Measurements from ENCODE around the gene ACLY. TPM values are rescaled to one million over a fixed set of nuclear protein-coding genes. Genes with fewer than 3 reads are reported as not detected.
A peak's percentile ranks its signal among the peaks of the same experiment; 100 is the strongest.

The ACLY gene
- polyA plus RNA-seq (2013, experiment 1 of 2): 188 TPM
- polyA plus RNA-seq (2013, experiment 2 of 2): 182 TPM

GRCh38 chr17:41918314-41919164 lies at the start of gene ACLY:
Gene ACLY (minus strand): TSS chr17:41918951. CDS start chr17:41913873, 5,078 bp downstream.
- peak; percentile 98 for DNase-seq
- H3K27me3 ChIP-seq (ENCODE audit: control insufficient read depth in 1 of 2, insufficient read depth in 1 of 2, low read length in 2 of 2): no peaks in the 10 kb centered on the region
- H2AFZ ChIP-seq (ENCODE audit: low read depth, low read length): peak within 1 kb of the TSS; percentile 75
- H3K79me1 ChIP-seq (replicated peaks; ENCODE audit: low read length, poor library complexity, severe bottlenecking): peaks cover 3% of the 10 kb centered on the region
- H3K36me3 ChIP-seq (ENCODE audit: control insufficient read depth in 1 of 2, insufficient read depth in 2 of 2, low read depth in 1 of 2, low read length in 2 of 2): peaks cover 8 to 14% of the 10 kb centered on the region in 2 experiments
- H3K27ac ChIP-seq (ENCODE audit: low read length, poor library complexity, severe bottlenecking): peak within 1 kb of the TSS; percentile 76
- peak within 1 kb of the TSS in 1 of 2 experiments; percentile 99 for H2BK12ac ChIP-seq (ENCODE audit: low read length in 2 of 2)
- peak within 1 kb of the TSS; percentile 93 for H2BK15ac ChIP-seq (ENCODE audit: low read depth, poor library complexity, severe bottlenecking)
- H3K9me3 ChIP-seq (ENCODE audit: control insufficient read depth, low read length): no peaks in the 10 kb centered on the region
- peak within 1 kb of the TSS; percentile 94 for H2BK120ac ChIP-seq (ENCODE audit: low read depth, low read length)
- peak within 1 kb of the TSS; percentile 88 to 99 for H3K18ac ChIP-seq (ENCODE audit: low read depth in 1 of 2, low read length in 2 of 2)
- peak within 1 kb of the TSS; percentile 93 for H4K8ac ChIP-seq (ENCODE audit: low read length)
- H3K4me2 ChIP-seq (ENCODE audit: low read length, poor library complexity, severe bottlenecking): peak within 1 kb of the TSS; percentile 93
- peak within 1 kb of the TSS; percentile 82 for H2BK5ac ChIP-seq (ENCODE audit: low read depth, low read length, poor library complexity, severe bottlenecking)
- H3K14ac ChIP-seq (ENCODE audit: low read length in 2 of 2): peak within 1 kb of the TSS in 1 of 2 experiments; percentile 56
- H3K9ac ChIP-seq (ENCODE audit: low read length): peak within 1 kb of the TSS; percentile 94
- peak within 1 kb of the TSS; percentile 74 to 86 for H3K4ac ChIP-seq (ENCODE audit: low read depth in 1 of 2, low read length in 2 of 2)
- H4K91ac ChIP-seq (ENCODE audit: low read length): peak within 1 kb of the TSS; percentile 94
- H3K4me1 ChIP-seq (ENCODE audit: control insufficient read depth, insufficient read depth, low read depth, low read length): peaks cover 32% of the 10 kb centered on the region
- under 1% methylated on average over 73 of the region's 80 CpGs for WGBS
- H3K4me3 ChIP-seq (ENCODE audit: insufficient read depth in 1 of 2, low read depth in 1 of 2, low read length in 2 of 2): peak within 1 kb of the TSS; percentile 92 to 98
- H3K23ac ChIP-seq (ENCODE audit: low read length in 2 of 2): peak within 1 kb of the TSS; percentile 49 to 97
- H2AK5ac ChIP-seq (ENCODE audit: low read length, severe bottlenecking): peak within 1 kb of the TSS; percentile 29

GRCh38 chr17:41967921-41968578 lies 49.3 kb upstream of the ACLY start:
- H3K18ac ChIP-seq (ENCODE audit: low read depth in 1 of 2, low read length in 2 of 2): peak overlapping the region in 1 of 2 experiments; percentile 83
- no peak overlapping the region for H2BK15ac ChIP-seq (ENCODE audit: low read depth, poor library complexity, severe bottlenecking)
- H3K27ac ChIP-seq (ENCODE audit: low read length, poor library complexity, severe bottlenecking): no peak overlapping the region
- H3K9ac ChIP-seq (ENCODE audit: low read length): peak overlapping the region; percentile 94
- peak overlapping the region; percentile 31 for H2AK5ac ChIP-seq (ENCODE audit: low read length, severe bottlenecking)
- no peak overlapping the region for H2BK120ac ChIP-seq (ENCODE audit: low read depth, low read length)
- peak overlapping the region; percentile 76 for H3K4me2 ChIP-seq (ENCODE audit: low read length, poor library complexity, severe bottlenecking)
- H3K4me1 ChIP-seq (ENCODE audit: control insufficient read depth, insufficient read depth, low read depth, low read length): peaks cover 22% of the 10 kb centered on the region
- peaks cover 42 to 45% of the 10 kb centered on the region in 2 experiments for H3K36me3 ChIP-seq (ENCODE audit: control insufficient read depth in 1 of 2, insufficient read depth in 2 of 2, low read depth in 1 of 2, low read length in 2 of 2)
- H3K4me3 ChIP-seq (ENCODE audit: insufficient read depth in 1 of 2, low read depth in 1 of 2, low read length in 2 of 2): peak overlapping the region; percentile 79 to 84
- H3K14ac ChIP-seq (ENCODE audit: low read length in 2 of 2): no peak overlapping the region
- peak overlapping the region; percentile 21 for H4K8ac ChIP-seq (ENCODE audit: low read length)
- no peak overlapping the region for H2BK12ac ChIP-seq (ENCODE audit: low read length in 2 of 2)
- H2BK5ac ChIP-seq (ENCODE audit: low read depth, low read length, poor library complexity, severe bottlenecking): no peak overlapping the region
- DNase-seq: no peak
- no peaks in the 10 kb centered on the region for H3K27me3 ChIP-seq (ENCODE audit: control insufficient read depth in 1 of 2, insufficient read depth in 1 of 2, low read length in 2 of 2)
- H2AFZ ChIP-seq (ENCODE audit: low read depth, low read length): no peak overlapping the region
- peaks cover 5% of the 10 kb centered on the region for H3K79me1 ChIP-seq (replicated peaks; ENCODE audit: low read length, poor library complexity, severe bottlenecking)
- H3K4ac ChIP-seq (ENCODE audit: low read depth in 1 of 2, low read length in 2 of 2): peak overlapping the region in 1 of 2 experiments; percentile 60
- no peak overlapping the region for H4K91ac ChIP-seq (ENCODE audit: low read length)
- 98% methylated on average over 37 of the region's 37 CpGs for WGBS
- H3K9me3 ChIP-seq (ENCODE audit: control insufficient read depth, low read length): no peaks in the 10 kb centered on the region
- peak overlapping the region in 1 of 2 experiments; percentile 2 for H3K23ac ChIP-seq (ENCODE audit: low read length in 2 of 2)

DNA sequence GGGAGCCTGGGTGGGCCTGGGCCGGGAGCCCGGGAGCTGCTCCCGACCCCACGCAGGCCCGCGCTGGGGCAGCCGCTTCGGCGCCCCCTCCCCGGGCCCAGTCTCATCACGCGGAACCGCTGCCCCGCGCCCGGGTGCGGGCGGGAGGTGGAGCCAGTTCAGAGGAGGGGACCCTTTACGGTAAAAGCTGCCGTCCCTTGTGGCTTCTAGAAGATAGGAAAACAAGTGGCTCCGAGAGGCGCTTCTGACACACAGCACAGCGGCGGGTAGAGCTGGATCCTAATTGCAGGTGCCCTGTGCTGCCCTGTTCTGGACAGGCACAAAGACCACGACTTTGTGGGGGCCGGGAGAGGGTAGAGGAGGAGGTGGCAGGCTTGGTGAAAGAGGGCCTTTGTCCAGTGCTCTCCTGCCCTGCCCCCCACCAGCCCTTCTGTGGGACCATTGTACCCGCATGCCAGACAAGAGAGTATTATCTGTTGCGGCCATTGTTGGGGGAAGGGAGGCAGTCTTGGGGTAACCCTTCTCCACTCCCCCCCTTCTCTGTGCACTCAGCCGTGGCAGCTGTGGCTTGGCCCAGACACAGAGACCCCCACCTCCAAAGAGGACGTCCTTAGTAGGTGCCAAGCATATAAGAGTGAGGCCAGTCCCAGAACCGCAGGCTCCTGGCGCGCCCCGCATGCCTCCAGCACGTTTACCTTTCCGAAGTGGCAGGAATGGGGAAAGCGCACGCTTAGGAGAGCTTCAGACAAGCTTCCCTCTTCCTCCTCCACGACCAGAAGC lies 48.6 kb upstream of the ACLY start:
- peak overlapping the region; percentile 17 to 83 for H3K18ac ChIP-seq (ENCODE audit: low read depth in 1 of 2, low read length in 2 of 2)
- peak overlapping the region; percentile 79 for H3K27ac ChIP-seq (ENCODE audit: low read length, poor library complexity, severe bottlenecking)
- peak overlapping the region; percentile 48 for H4K91ac ChIP-seq (ENCODE audit: low read length)
- H2BK15ac ChIP-seq (ENCODE audit: low read depth, poor library complexity, severe bottlenecking): peak overlapping the region; percentile 88
- peak overlapping the region; percentile 76 for H3K4me2 ChIP-seq (ENCODE audit: low read length, poor library complexity, severe bottlenecking)
- peaks cover 38% of the 10 kb centered on the region in 2 experiments for H3K36me3 ChIP-seq (ENCODE audit: control insufficient read depth in 1 of 2, insufficient read depth in 2 of 2, low read depth in 1 of 2, low read length in 2 of 2)
- peak overlapping the region; percentile 78 for H2BK5ac ChIP-seq (ENCODE audit: low read depth, low read length, poor library complexity, severe bottlenecking)
- H3K14ac ChIP-seq (ENCODE audit: low read length in 2 of 2): peak overlapping the region in 1 of 2 experiments; percentile 97
- peaks cover 5% of the 10 kb centered on the region for H3K79me1 ChIP-seq (replicated peaks; ENCODE audit: low read length, poor library complexity, severe bottlenecking)
- no peak for DNase-seq
- H4K8ac ChIP-seq (ENCODE audit: low read length): peak overlapping the region; percentile 45
- H3K9ac ChIP-seq (ENCODE audit: low read length): peak overlapping the region; percentile 94
- H3K9me3 ChIP-seq (ENCODE audit: control insufficient read depth, low read length): no peaks in the 10 kb centered on the region
- H2AK5ac ChIP-seq (ENCODE audit: low read length, severe bottlenecking): peak overlapping the region; percentile 31
- peaks cover 21% of the 10 kb centered on the region for H3K4me1 ChIP-seq (ENCODE audit: control insufficient read depth, insufficient read depth, low read depth, low read length)
- H2BK120ac ChIP-seq (ENCODE audit: low read depth, low read length): peak overlapping the region; percentile 40
- peak overlapping the region; percentile 40 to 60 for H3K4ac ChIP-seq (ENCODE audit: low read depth in 1 of 2, low read length in 2 of 2)
- WGBS: 30% methylated on average over 38 of the region's 39 CpGs
- peak overlapping the region; percentile 79 to 84 for H3K4me3 ChIP-seq (ENCODE audit: insufficient read depth in 1 of 2, low read depth in 1 of 2, low read length in 2 of 2)
- H2AFZ ChIP-seq (ENCODE audit: low read depth, low read length): no peak overlapping the region
- no peaks in the 10 kb centered on the region for H3K27me3 ChIP-seq (ENCODE audit: control insufficient read depth in 1 of 2, insufficient read depth in 1 of 2, low read length in 2 of 2)
- peak overlapping the region in 1 of 2 experiments; percentile 87 for H3K23ac ChIP-seq (ENCODE audit: low read length in 2 of 2)
- peak overlapping the region in 1 of 2 experiments; percentile 48 for H2BK12ac ChIP-seq (ENCODE audit: low read length in 2 of 2)
